Pulmonary artery endothelial cell (primary cell): ENCODE results near the gene TECPR2. TPM values are rescaled to one million over a fixed set of nuclear protein-coding genes. Genes with fewer than 3 reads are reported as not detected.
A peak's percentile ranks its signal among the peaks of the same experiment; 100 is the strongest.
"Not testable (repeated sequence)": the region's sequence is repeated elsewhere in the genome, so short reads cannot be mapped to it uniquely, and the experiment has no call there.

Source experiments
- DNase-seq: peaks from one replicate; pipeline ENCODE4 v3.0.0-alpha.2; 2011; ENCODE audit warnings: low read depth, low spot score
- total RNA-seq: library from RNA; depleted of rRNA; stranded (reverse); fragments of >200 nt; gene quantifications from 2 replicates; pipeline ENCODE4 v1.2.3, GENCODE V29; 2014

TECPR2 gene
- total RNA-seq, 1 donor from 2014 or later = 13.4 TPM

- no peak for DNase-seq
Observed at GRCh38 chr14:102508410-102508773, 145.7 kb downstream of the TECPR2 start.

GRCh38 chr14:102508774-102509745 is 146.3 kb downstream of the TECPR2 start:
- no peak for DNase-seq

- DNase-seq = peak; percentile 68
Observed at GRCh38 chr14:102509746-102510615, 147.2 kb downstream of the TECPR2 start, which contains the start of gene ANKRD9. Gene ANKRD9 (minus strand): TSS chr14:102509776. CDS start chr14:102507889, 1,887 bp downstream.

- no peak for DNase-seq
Observed at GRCh38 chr14:102510616-102511520, 148.1 kb downstream of the TECPR2 start.

- no peak for DNase-seq
Observed at GRCh38 chr14:102511538-102511937, 148.8 kb downstream of the TECPR2 start.

GRCh38 chr14:102512793-102513300 is 150.1 kb downstream of the TECPR2 start:
- DNase-seq = no peak

- no peak for DNase-seq
Observed at GRCh38 chr14:102513899-102514772, 151.4 kb downstream of the TECPR2 start.

- no peak for DNase-seq
Observed at GRCh38 chr14:102514987-102515733, 152.4 kb downstream of the TECPR2 start.

- no peak for DNase-seq
Observed at GRCh38 chr14:102516531-102517391, 154.0 kb downstream of the TECPR2 start.

GRCh38 chr14:102517392-102518062 is 154.8 kb downstream of the TECPR2 start:
- DNase-seq = no peak

- no peak for DNase-seq
Observed at GRCh38 chr14:102518063-102518648, 155.4 kb downstream of the TECPR2 start.

GRCh38 chr14:102519709-102520108 is 157.0 kb downstream of the TECPR2 start:
- not testable (repeated sequence) for DNase-seq

GRCh38 chr14:102523200-102523568 is 160.4 kb downstream of the TECPR2 start:
- DNase-seq = no peak

GRCh38 chr14:102523569-102524450 is 161.1 kb downstream of the TECPR2 start:
- no peak for DNase-seq

- peak; percentile 95 for DNase-seq
Observed at GRCh38 chr14:102524451-102525218, 161.9 kb downstream of the TECPR2 start.
